CD4-positive, alpha-beta memory T cell (primary cell): Measurements from ENCODE around the gene KIRREL3. TPM values are rescaled to one million over a fixed set of nuclear protein-coding genes. Genes with fewer than 3 reads are reported as not detected.
A peak's percentile ranks its signal among the peaks of the same experiment; 100 is the strongest.

ENCODE experiments used
- CTCF ChIA-PET: fragments of 350-600 bp; sonication (Branson Sonifier 250); formaldehyde crosslinking; loops from one replicate; lab custom pipeline; 2021; ENCODE audit warnings: inconsistent platforms; ENCODE audit not compliant: partially characterized antibody; lab: Charles Lee
- POLR2A ChIA-PET: fragments of 350-600 bp; sonication (Branson Sonifier 250); formaldehyde crosslinking; loops from one replicate; lab custom pipeline; 2021; ENCODE audit not compliant: partially characterized antibody; lab: Charles Lee
- DNase-seq, 5 donors: peaks; one replicate each; pipeline versions ENCODE4 v3.0.0 to v3.0.0-alpha.2; 2020 to 2022; ENCODE audit warnings: mixed read lengths in 1 of 5
- H3K27ac ChIP-seq: one replicate; pipeline ENCODE4 v1.7.0; 2013; ENCODE audit warnings: low read depth, low read length
- H3K27me3 ChIP-seq: 2 replicates; pipeline ENCODE4 v1.7.0; 2013; ENCODE audit warnings: mild to moderate bottlenecking, low read length, moderate library complexity; ENCODE audit not compliant: insufficient read depth
- H3K36me3 ChIP-seq: 2 replicates; pipeline ENCODE4 v1.7.0; 2013; ENCODE audit warnings: mild to moderate bottlenecking, low read length, moderate library complexity; ENCODE audit not compliant: insufficient read depth
- H3K4me1 ChIP-seq: 2 replicates; pipeline ENCODE4 v1.7.0; 2013; ENCODE audit warnings: mild to moderate bottlenecking, low read length, moderate library complexity; ENCODE audit not compliant: insufficient read depth
- H3K4me3 ChIP-seq, 2 donors: one replicate each; pipeline ENCODE4 v1.7.0; 2013; ENCODE audit warnings: low read length in 2 of 2, mild to moderate bottlenecking in 1 of 2
- H3K9me3 ChIP-seq, 2 donors: one replicate each; pipeline ENCODE4 v1.7.0; 2013; ENCODE audit warnings: low read length in 2 of 2, control low read depth in 1 of 2; ENCODE audit not compliant: control insufficient read depth in 1 of 2
- H3K27ac Mint-ChIP-seq, 7 donors: one replicate each; pipeline ENCODE4 v1.8.0; 2020 to 2021; ENCODE audit warnings: mixed read lengths in 7 of 7, mild to moderate bottlenecking in 6 of 7, inconsistent platforms in 3 of 7, moderate library complexity in 3 of 7
- H3K27me3 Mint-ChIP-seq, 2 donors: one replicate each; pipeline ENCODE4 v1.8.0; 2020 to 2021; ENCODE audit warnings: mixed read lengths in 2 of 2
- H3K36me3 Mint-ChIP-seq, 2 donors: one replicate each; pipeline ENCODE4 v1.8.0; 2020 to 2021; ENCODE audit warnings: mixed read lengths in 2 of 2, inconsistent platforms in 1 of 2, mild to moderate bottlenecking in 1 of 2
- H3K4me1 Mint-ChIP-seq, 4 donors: one replicate each; pipeline ENCODE4 v1.8.0; 2020 to 2021; ENCODE audit warnings: mixed read lengths in 4 of 4, mild to moderate bottlenecking in 1 of 4
- H3K4me3 Mint-ChIP-seq, 8 donors: one replicate each; pipeline ENCODE4 v1.8.0; 2020 to 2021; ENCODE audit warnings: mixed read lengths in 8 of 8, mild to moderate bottlenecking in 7 of 8, moderate library complexity in 6 of 8, inconsistent platforms in 3 of 8
- H3K9me3 Mint-ChIP-seq, 8 donors: one replicate each; pipeline ENCODE4 v1.8.0; 2020 to 2021; ENCODE audit warnings: mixed read lengths in 8 of 8, mild to moderate bottlenecking in 5 of 8, inconsistent platforms in 3 of 8, moderate library complexity in 1 of 8
- intact Hi-C: fragments of 100-400 bp; cut with micrococcal nuclease; formaldehyde crosslinking; loops from one replicate; pipeline ENCODE4 v1.15.1; 2023
- polyA plus RNA-seq, 2 donors: library from polyadenylated mRNA; unstranded; fragments of 300-500 nt; fragmentation: Illumina TruSeq; gene quantifications; one replicate each; pipeline ENCODE4 v1.2.3, GENCODE V29; 2021
- total RNA-seq, 2 experiments: library from RNA; stranded (reverse); gene quantifications; one replicate each; pipeline ENCODE4 v1.2.3, GENCODE V29; 2021

Gene KIRREL3
- total and polyA plus RNA-seq, 4 experiments from 2014 or later = not detected

DNA sequence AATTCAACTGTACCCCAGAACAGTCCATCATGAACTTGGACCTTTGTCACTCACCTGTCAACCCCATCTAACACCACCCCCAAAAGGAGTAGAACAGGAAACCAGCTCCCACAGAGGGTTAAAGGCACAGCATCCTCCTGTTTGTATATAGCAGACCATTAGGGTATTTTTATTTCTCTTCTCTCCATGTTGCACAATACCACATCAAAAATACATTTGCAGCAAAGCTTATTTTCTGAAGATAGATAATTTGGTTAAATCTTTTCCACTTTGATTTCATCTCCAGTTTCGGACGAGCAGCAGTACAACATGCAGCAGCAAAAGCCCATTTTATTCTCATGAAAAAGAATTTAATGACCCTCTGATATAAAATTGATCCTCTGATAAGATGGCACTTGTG, 103.1 kb downstream of the KIRREL3 start:
- POLR2A ChIA-PET = no interaction called here
- Histone ChIP-seq H3K27me3 (no peaks in the 10 kb centered on the region), H3K9me3 (peaks cover 0 to 4% of the 10 kb centered on the region in 2 donors), H3K4me1 (no peaks in the 10 kb centered on the region), H3K4me3 (no peak overlapping the region), H3K36me3 (no peaks in the 10 kb centered on the region), H3K27ac (no peak overlapping the region)
- peaks cover 0 to 6% (median 0%) of the 10 kb centered on the region in 4 donors for H3K4me1 Mint-ChIP-seq
- peaks cover 0 to 3% of the 10 kb centered on the region in 2 donors for H3K36me3 Mint-ChIP-seq
- intact Hi-C loops = no loop called here
- no peak overlapping the region for H3K27ac Mint-ChIP-seq
- H3K9me3 Mint-ChIP-seq = peaks cover 3 to 20% (median 13%) of the 10 kb centered on the region in 8 donors
- no peak for DNase-seq
- peaks cover 0 to 3% of the 10 kb centered on the region in 2 donors for H3K27me3 Mint-ChIP-seq
- CTCF ChIA-PET = no interaction called here
- no peak overlapping the region for H3K4me3 Mint-ChIP-seq

DNA sequence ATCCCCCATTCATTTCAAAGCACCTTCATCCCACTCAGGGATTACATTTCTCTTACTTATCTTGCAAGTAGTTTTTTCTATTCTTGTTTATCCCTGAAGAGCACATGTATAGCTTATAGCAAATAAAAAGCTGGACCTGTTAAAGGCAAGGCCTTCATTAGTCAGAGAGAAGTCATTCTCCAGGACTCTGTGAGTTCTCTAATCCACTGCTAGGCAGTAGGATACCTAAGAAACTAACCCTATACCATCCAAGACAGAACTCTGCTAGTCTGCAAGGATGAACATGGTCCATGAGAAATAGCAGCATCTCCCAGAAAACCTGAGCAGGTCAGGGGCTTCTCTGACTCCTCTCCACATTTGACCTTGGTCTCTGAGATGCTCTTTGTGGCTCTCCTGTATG, 104.5 kb downstream of the KIRREL3 start:
- Histone ChIP-seq H3K27ac (no peak overlapping the region), H3K36me3 (no peaks in the 10 kb centered on the region), H3K9me3 (peaks cover 0 to 4% of the 10 kb centered on the region in 2 donors), H3K4me3 (no peak overlapping the region), H3K27me3 (no peaks in the 10 kb centered on the region), H3K4me1 (no peaks in the 10 kb centered on the region)
- peaks cover 3 to 20% (median 13%) of the 10 kb centered on the region in 8 donors for H3K9me3 Mint-ChIP-seq
- intact Hi-C loops = no loop called here
- H3K27me3 Mint-ChIP-seq = peaks cover 0 to 3% of the 10 kb centered on the region in 2 donors
- H3K4me1 Mint-ChIP-seq = peaks cover 0 to 6% (median 0%) of the 10 kb centered on the region in 4 donors
- no peak for DNase-seq
- POLR2A ChIA-PET = no interaction called here
- peak overlapping the region in 1 of 7 donors; percentile 48 for H3K27ac Mint-ChIP-seq
- no peak overlapping the region for H3K4me3 Mint-ChIP-seq
- CTCF ChIA-PET = no interaction called here
- peaks cover 0 to 3% of the 10 kb centered on the region in 2 donors for H3K36me3 Mint-ChIP-seq

DNA sequence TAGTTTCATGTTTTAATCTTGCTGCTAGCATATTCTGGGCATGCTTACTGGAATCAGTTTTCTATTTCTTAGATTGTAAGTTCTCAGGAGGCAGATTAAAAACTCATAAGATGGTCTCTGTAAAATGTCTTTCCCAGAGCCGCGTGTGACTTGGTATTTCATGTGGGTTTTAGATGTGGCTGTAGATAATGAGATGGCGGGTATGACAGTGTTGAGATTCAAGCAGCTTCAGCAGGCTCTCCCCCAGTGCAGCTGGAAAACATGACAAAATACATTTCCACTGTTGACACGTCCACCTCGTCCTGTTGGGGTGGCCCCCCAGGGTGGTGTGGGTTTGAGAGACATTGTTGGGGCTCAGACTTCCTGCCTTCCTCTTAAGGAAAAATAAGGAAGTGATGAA, 106.8 kb downstream of the KIRREL3 start:
- Histone ChIP-seq H3K36me3 (no peaks in the 10 kb centered on the region), H3K4me1 (no peaks in the 10 kb centered on the region), H3K4me3 (no peak overlapping the region), H3K27me3 (no peaks in the 10 kb centered on the region), H3K27ac (no peak overlapping the region), H3K9me3 (peaks cover 0 to 4% of the 10 kb centered on the region in 2 donors)
- peaks cover 0 to 3% of the 10 kb centered on the region in 2 donors for H3K27me3 Mint-ChIP-seq
- H3K9me3 Mint-ChIP-seq = peaks cover 3 to 20% (median 12%) of the 10 kb centered on the region in 8 donors
- CTCF ChIA-PET = interaction anchor here (1.1 kb wide), 1 partner anchor 96 kb away, joined by 4 read pairs; no protein-coding TSS in a partner anchor
- H3K36me3 Mint-ChIP-seq = peaks cover 0 to 3% of the 10 kb centered on the region in 2 donors
- DNase-seq = no peak
- H3K4me1 Mint-ChIP-seq = peaks cover 0 to 6% (median 0%) of the 10 kb centered on the region in 4 donors
- H3K4me3 Mint-ChIP-seq = peak overlapping the region in 1 of 8 donors; percentile 13
- intact Hi-C loops = no loop called here
- POLR2A ChIA-PET = no interaction called here
- H3K27ac Mint-ChIP-seq = no peak overlapping the region

DNA sequence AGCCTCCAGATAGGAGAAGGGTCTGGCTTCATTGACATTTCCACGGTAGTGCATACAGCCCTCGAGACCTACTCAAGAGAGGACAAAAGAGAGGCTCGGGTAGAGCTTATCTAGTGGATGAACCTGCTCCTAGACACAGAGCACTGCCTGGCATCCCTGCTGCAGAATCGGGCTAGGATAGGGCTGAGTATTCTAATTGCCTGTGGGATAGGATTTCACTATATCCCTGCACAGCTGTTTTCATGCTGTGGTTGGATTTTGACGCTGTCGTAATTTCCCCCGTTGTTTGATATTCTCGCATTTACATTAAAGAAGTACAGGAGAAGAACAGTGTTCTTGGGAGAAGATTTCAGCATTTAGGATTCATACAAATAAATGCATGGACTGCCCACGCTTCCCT, 107.8 kb downstream of the KIRREL3 start:
- no peak overlapping the region for H3K4me3 ChIP-seq
- intact Hi-C loops = no loop called here
- Mint-ChIP-seq H3K27me3 (peaks cover 0 to 3% of the 10 kb centered on the region in 2 donors), H3K36me3 (peaks cover 0 to 3% of the 10 kb centered on the region in 2 donors), H3K4me1 (peaks cover 0 to 6% (median 0%) of the 10 kb centered on the region in 4 donors), H3K27ac (no peak overlapping the region), H3K9me3 (peaks cover 3 to 20% (median 12%) of the 10 kb centered on the region in 8 donors), H3K4me3 (no peak overlapping the region)
- no peaks in the 10 kb centered on the region for H3K4me1 ChIP-seq
- H3K9me3 ChIP-seq = peaks cover 0 to 4% of the 10 kb centered on the region in 2 donors
- ChIA-PET POLR2A (no interaction called here), CTCF (no interaction called here)
- no peaks in the 10 kb centered on the region for H3K36me3 ChIP-seq
- no peak for DNase-seq
- no peak overlapping the region for H3K27ac ChIP-seq
- no peaks in the 10 kb centered on the region for H3K27me3 ChIP-seq

DNA sequence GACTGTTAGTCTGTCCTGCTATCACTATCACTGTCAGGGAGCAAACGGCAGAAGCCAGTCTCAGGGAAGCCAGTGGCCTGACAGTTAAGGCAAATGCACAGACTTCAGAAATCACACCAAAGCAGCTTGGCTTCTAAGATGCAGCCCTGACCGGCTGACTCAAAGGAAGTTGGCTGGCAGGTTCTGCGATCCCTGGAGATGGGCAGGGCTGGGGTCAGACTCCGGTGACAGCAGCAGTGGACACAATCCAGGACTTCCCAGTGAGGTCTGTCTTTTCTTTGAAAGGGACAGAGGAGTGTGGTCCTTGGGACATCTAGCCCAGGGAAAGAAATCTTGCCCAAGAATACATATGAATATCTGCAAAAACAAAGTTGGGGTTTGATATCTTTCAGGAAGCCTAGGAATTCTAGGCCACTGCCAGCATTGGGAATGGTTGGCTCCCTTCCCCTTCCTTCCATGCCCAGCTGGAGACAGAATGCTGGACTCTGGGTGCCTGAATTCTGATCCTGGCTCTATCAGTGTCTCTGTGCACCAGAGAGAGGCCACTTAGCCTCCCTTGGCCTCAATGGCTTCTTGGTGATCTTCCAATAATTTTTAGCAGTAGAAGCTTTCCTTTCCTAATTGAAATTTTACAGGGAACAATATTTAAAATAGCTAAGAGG, 108.9 kb downstream of the KIRREL3 start:
- H3K9me3 Mint-ChIP-seq = peaks cover 2 to 19% (median 8%) of the 10 kb centered on the region in 8 donors
- Histone ChIP-seq H3K4me1 (no peaks in the 10 kb centered on the region), H3K27ac (no peak overlapping the region), H3K27me3 (no peaks in the 10 kb centered on the region), H3K9me3 (peaks cover 0 to 4% of the 10 kb centered on the region in 2 donors), H3K4me3 (no peak overlapping the region), H3K36me3 (no peaks in the 10 kb centered on the region)
- DNase-seq = no peak
- ChIA-PET POLR2A (no interaction called here), CTCF (no interaction called here)
- peaks cover 0 to 3% of the 10 kb centered on the region in 2 donors for H3K36me3 Mint-ChIP-seq
- peaks cover 0 to 6% (median 0%) of the 10 kb centered on the region in 4 donors for H3K4me1 Mint-ChIP-seq
- intact Hi-C loops = no loop called here
- peaks cover 0 to 3% of the 10 kb centered on the region in 2 donors for H3K27me3 Mint-ChIP-seq
- no peak overlapping the region for H3K4me3 Mint-ChIP-seq
- no peak overlapping the region for H3K27ac Mint-ChIP-seq

DNA sequence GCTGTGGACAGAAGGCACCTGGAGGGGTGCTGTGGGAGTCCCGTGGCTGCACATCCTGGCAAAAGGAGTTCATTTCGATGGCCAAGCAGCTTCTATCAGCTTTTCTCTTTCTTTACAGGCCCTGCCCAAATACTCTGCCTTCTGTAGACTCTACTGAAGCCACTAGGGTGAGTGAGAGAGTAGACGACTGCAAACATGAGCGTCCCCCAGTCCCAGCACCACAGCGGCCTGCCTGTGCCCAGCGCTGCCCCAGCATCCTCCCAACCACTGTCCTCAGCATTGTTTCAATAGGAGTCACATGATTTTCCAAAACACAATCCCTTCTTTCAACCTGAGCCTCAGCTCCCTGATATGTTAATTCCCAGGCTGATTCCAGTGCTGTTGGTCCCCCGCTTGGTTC, 110.0 kb downstream of the KIRREL3 start:
- no peak overlapping the region for H3K4me3 ChIP-seq
- no peak overlapping the region for H3K27ac Mint-ChIP-seq
- H3K9me3 Mint-ChIP-seq = peaks cover 0 to 12% (median 3%) of the 10 kb centered on the region in 8 donors
- no peaks in the 10 kb centered on the region for H3K36me3 ChIP-seq
- CTCF ChIA-PET = no interaction called here
- H3K4me1 ChIP-seq = no peaks in the 10 kb centered on the region
- intact Hi-C loops = no loop called here
- peaks cover 0 to 3% of the 10 kb centered on the region in 2 donors for H3K27me3 Mint-ChIP-seq
- H3K9me3 ChIP-seq = peaks cover 0 to 2% of the 10 kb centered on the region in 2 donors
- H3K4me3 Mint-ChIP-seq = no peak overlapping the region
- no peak for DNase-seq
- H3K36me3 Mint-ChIP-seq = peaks cover 0 to 3% of the 10 kb centered on the region in 2 donors
- POLR2A ChIA-PET = no interaction called here
- H3K4me1 Mint-ChIP-seq = peaks cover 0 to 6% (median 0%) of the 10 kb centered on the region in 4 donors
- H3K27ac ChIP-seq = no peak overlapping the region
- H3K27me3 ChIP-seq = no peaks in the 10 kb centered on the region

DNA sequence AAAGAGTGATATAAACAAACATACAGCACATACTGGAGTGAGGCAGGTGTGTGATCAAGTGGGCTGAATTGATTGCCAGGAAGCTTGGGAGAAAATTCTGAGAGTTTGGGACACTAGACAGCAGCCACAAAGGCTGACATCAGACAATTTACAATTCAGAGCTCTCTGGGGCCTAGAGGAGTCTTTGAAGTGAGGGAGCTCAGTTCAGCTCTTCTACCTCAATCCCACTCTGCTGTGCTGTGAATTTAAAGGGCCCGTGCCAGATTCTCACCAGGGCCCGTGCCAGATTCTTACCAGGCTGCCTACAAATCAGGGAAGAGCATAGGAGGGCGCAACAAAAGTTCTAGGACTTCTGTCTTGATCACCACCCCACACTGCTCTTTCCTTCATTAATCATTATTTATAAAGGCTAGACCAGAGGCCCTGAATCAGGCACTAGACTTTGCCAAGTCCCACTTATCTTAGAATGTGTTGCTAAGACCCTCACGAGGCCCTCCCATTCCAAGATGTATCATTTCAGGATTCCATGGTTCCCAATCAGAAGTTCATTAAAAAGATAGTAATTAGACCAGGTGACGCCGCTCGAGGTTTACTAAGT, 112.4 kb downstream of the KIRREL3 start:
- H3K36me3 ChIP-seq = no peaks in the 10 kb centered on the region
- H3K4me1 Mint-ChIP-seq = no peaks in the 10 kb centered on the region
- POLR2A ChIA-PET = no interaction called here
- H3K36me3 Mint-ChIP-seq = no peaks in the 10 kb centered on the region
- H3K27me3 Mint-ChIP-seq = peaks cover 0 to 1% of the 10 kb centered on the region in 2 donors
- H3K27me3 ChIP-seq = no peaks in the 10 kb centered on the region
- H3K9me3 ChIP-seq = no peaks in the 10 kb centered on the region
- CTCF ChIA-PET = no interaction called here
- DNase-seq = no peak
- no peak overlapping the region for H3K4me3 ChIP-seq
- H3K4me3 Mint-ChIP-seq = no peak overlapping the region
- no peak overlapping the region for H3K27ac ChIP-seq
- H3K4me1 ChIP-seq = no peaks in the 10 kb centered on the region
- no peak overlapping the region for H3K27ac Mint-ChIP-seq
- peaks cover 0 to 2% (median 0%) of the 10 kb centered on the region in 8 donors for H3K9me3 Mint-ChIP-seq
- intact Hi-C loops = no loop called here
